Fibroblast of the aortic adventitia (primary cell): ENCODE measurements around the gene TFPI. TPM values are rescaled to one million over a fixed set of nuclear protein-coding genes. Genes with fewer than 3 reads are reported as not detected.
"Not testable (repeated sequence)": the region's sequence is repeated elsewhere in the genome, so short reads cannot be mapped to it uniquely, and the experiment has no call there.

Source experiments
- DNase-seq: peaks from one replicate; pipeline ENCODE4 v3.0.0-alpha.2; 2010; ENCODE audit warnings: low read depth
- H3K4me3 ChIP-seq: 2 replicates; pipeline ENCODE4 v1.5.1; 2011; ENCODE audit warnings: low read depth, mild to moderate bottlenecking, control low read depth, low read length, moderate library complexity
- total RNA-seq: library from RNA; depleted of rRNA; stranded (reverse); fragments of >200 nt; gene quantifications from 2 replicates; pipeline ENCODE4 v1.2.3, GENCODE V29; 2012; ENCODE audit warnings: low replicate concordance
- TF ChIP-seq, protein P1 (sequence below): IDR thresholded peaks from 2 replicates; pipeline ENCODE4 v1.5.1; 2011; ENCODE audit warnings: mild to moderate bottlenecking, low read length, control low read depth, inconsistent platforms; ENCODE audit not compliant: insufficient read depth

Gene TFPI
- total RNA-seq, 1 donor: 596 TPM

DNA sequence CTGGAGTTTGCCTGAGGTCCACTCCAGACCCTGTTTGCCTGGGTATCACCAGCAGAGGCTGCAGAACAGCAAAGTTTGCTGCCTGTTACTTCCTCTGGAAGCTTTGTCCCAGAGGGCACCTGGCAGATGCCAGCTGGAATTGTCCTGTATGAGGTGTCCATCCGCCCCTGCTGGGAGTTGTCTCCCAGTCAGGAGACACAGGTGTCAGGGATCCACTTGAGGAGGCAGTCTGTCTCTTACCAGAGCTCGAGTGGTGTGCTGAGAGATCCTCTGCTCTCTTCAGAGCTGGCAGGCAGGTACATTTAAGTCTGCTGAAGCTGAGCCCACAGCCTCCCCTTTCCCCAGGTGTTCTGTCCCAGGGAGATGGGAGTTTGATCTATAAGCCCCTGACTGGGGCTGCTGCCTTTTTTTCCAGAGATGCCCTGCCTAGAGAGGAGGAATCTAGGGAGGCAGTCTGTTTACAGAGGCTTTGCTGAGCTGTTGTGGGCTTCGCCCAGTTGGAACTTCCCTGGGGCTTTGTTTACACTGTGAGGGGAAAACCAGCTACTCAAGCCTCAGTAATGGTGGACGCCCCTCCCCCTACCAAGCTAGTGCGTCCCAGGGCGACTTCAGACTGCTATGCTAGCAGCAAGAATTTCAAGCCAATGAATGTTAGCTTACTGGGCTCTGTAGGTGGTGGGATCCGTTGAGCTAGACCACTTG is 34.7 kb downstream of the TFPI start:
- TF ChIP-seq, protein P1, sequence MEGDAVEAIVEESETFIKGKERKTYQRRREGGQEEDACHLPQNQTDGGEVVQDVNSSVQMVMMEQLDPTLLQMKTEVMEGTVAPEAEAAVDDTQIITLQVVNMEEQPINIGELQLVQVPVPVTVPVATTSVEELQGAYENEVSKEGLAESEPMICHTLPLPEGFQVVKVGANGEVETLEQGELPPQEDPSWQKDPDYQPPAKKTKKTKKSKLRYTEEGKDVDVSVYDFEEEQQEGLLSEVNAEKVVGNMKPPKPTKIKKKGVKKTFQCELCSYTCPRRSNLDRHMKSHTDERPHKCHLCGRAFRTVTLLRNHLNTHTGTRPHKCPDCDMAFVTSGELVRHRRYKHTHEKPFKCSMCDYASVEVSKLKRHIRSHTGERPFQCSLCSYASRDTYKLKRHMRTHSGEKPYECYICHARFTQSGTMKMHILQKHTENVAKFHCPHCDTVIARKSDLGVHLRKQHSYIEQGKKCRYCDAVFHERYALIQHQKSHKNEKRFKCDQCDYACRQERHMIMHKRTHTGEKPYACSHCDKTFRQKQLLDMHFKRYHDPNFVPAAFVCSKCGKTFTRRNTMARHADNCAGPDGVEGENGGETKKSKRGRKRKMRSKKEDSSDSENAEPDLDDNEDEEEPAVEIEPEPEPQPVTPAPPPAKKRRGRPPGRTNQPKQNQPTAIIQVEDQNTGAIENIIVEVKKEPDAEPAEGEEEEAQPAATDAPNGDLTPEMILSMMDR: no peak
- no peak for DNase-seq
- H3K4me3 ChIP-seq: no peak overlapping the region

GRCh38 chr2:187517750-187518361 is 36.4 kb downstream of the TFPI start:
- H3K4me3 ChIP-seq, DNase-seq: not testable (repeated sequence)

- DNase-seq, H3K4me3 ChIP-seq: not testable (repeated sequence)
Measured at GRCh38 chr2:187516630-187517510, 37.4 kb downstream of the TFPI start.

GRCh38 chr2:187514930-187515329 is 39.3 kb downstream of the TFPI start:
- no peak for DNase-seq
- H3K4me3 ChIP-seq: no peak overlapping the region
- TF ChIP-seq, protein P1: no peak

DNA sequence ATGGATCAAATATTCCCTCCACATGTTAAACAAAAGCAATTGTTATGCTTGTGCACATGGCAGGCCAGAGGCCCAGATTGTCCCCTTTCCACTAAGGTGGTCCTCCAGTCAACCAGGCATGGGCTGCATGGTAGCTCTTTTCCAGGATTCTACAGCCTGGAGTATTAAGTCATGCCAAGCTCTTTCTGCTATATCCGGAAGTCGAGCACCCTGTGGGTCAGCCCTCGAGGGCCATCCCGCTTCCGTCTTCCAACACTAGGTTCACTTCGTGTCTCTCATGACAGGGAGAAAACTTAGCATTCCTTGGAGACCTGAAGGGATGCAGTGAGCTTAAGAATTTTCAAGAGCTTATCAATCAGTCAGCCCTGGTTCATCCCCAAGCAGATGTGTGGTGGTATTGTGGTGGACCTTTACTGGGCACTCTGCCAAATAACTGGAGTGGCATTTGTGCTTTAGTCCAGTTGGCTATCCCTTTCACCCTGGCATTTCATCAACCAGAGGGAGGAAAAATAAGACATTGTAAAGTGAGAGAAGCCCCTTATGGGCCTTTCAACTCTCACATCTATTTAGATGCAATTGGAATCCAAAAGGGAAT is 39.9 kb downstream of the TFPI start:
- not testable (repeated sequence) for DNase-seq

DNA sequence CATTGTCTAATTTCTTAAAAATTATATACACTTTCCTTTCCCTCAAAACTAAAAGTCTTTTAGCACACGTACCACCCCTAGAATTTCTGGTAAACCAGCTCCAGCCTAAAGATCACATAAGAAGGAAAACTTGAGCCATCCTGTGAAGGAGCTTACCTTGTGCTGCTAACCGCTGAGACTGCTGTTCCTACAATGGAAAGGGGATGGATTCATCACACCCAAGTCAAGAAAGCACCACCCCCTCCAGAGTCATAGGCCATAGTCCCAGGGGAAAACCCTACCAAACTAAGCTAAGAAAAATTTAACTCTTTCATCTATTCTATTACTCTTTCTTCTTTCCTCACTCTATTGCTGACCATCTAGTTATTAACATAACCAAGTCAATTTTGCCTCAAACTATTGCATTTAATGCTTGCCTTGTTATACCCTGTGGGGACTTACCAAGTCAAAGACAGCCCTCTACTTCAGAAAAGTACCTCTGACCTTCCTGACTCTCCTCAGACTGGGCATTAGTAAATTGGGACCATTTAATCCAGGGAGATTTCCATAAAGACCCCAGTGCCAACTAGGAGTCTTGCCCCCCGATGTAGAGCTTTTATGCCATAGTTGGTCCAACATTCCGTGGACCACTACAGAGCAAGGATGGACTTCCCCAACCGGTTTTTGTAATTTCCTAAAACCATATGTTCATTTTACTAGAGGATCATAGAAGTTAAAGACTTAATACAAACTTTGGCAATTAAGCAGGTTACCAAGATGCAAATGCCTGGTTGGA is 40.6 kb downstream of the TFPI start:
- not testable (repeated sequence) for DNase-seq, H3K4me3 ChIP-seq

More for the DNA sequence above, 39.9 kb downstream of the TFPI start:
- not testable (repeated sequence) for H3K4me3 ChIP-seq

DNA sequence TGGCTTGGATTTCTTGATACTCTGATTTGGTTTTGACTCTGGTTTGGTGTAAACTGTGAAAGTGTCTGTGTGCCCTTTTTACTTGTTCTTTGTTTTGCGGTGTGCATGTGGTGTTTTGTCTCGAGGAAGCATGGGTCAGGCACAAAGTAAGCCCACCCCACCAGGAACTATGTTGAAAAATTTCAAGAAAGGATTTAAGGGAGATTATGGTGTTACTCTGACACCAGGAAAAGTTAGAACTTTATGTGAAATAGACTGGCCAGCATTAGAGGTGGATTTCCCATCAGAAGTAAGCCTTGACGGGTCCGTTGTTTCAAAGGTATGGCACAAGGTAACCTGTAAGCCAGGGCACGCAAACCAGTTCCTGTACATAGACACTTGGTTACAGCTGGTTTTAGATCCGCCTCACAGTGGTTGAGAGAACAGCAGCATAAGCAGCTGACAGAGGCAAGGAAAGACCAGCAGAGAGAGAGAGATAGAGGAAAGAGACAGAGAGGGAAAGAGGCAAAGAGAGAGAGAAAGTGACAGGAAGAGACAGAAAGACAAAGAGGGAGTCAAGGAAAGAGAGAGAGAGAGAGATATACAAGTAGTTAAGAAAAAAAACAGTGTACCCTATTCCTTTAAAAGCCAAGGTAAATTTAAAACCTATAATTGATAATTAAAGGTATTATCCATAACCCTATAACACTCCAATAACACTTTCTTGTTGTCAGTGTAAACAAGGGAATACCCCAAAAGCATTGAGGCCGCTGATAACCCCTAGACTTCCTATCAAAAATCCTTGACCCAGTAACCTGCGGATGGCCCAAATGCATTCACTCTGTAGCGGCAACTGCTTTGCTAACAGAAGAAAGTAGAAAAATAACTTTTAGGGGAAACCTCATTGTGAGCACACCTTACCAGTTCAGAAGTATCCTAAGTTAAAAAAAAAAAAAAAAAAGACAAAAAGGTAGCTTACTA is 42.6 kb downstream of the TFPI start:
- no peak overlapping the region for H3K4me3 ChIP-seq
- TF ChIP-seq, protein P1: no peak
- no peak for DNase-seq

- not testable (repeated sequence) for H3K4me3 ChIP-seq, DNase-seq
Measured at GRCh38 chr2:187510419-187511355, 43.5 kb downstream of the TFPI start.
